Astrocyte of the spinal cord (primary cell): ENCODE measurements around the gene NKX2-1.

Source experiments
- DNase-seq: peaks from one replicate; pipeline ENCODE4 v3.0.0; 2011; ENCODE audit warnings: low read depth, low spot score
- H3K4me3 ChIP-seq: 2 replicates; pipeline ENCODE4 v1.5.1; 2011; ENCODE audit warnings: low read depth, mild to moderate bottlenecking, low read length, moderate library complexity
- CTCF ChIP-seq: IDR thresholded peaks from 2 replicates; pipeline ENCODE4 v1.5.1; 2012; ENCODE audit warnings: low read depth, mild to moderate bottlenecking, low read length, inconsistent platforms
- in situ Hi-C: cut with HindIII; loops from 2 replicates; pipeline ENCODE4 v1.10.0; 2017; ENCODE audit warnings: low sequenced_read_pairs

NKX2-1 gene

DNA sequence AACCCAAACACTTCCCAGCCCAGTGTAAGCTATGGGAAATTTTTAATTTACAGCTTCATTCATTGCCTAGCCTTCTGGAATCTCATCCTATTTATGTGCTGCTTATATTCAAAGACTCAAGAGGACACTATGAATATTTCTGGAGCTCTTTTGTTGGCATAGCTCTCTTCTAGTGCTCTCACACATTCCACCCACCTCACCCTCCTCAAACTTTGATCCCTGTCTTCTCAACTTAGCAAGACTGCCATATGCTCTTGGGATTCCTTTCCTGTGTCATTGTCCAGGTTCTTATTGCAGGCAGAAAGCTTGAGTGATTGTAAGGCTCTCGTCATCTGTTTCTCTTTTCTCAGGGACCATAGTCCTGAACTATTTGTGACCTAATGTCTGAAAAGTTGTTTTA is 18.0 kb upstream of the NKX2-1 start:
- TF ChIP-seq CTCF: no peak
- no peak overlapping the region for H3K4me3 ChIP-seq
- DNase-seq: no peak
- in situ Hi-C loops: no loop called here

DNA sequence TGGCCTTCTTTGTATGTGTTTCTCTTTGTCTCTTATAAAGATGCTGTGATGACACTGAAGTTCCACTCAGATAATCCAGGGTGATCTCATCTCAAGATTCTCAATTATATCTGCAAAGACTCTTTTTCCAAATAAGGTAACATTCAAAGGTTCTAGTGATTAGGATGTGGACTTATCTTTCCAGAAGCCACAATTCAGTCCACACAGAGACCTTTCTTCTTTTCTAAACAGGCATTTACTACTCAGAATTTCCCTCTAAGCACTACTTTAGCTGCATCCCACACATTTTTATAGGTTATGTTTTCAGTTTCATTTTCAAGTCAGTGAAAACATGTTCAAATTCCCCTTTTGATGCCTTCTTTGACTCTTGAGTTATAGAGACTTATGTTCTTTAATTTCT is 9.0 kb upstream of the NKX2-1 start:
- DNase-seq: no peak
- no peak overlapping the region for H3K4me3 ChIP-seq
- in situ Hi-C loops: no loop called here
- no peak for TF ChIP-seq CTCF

DNA sequence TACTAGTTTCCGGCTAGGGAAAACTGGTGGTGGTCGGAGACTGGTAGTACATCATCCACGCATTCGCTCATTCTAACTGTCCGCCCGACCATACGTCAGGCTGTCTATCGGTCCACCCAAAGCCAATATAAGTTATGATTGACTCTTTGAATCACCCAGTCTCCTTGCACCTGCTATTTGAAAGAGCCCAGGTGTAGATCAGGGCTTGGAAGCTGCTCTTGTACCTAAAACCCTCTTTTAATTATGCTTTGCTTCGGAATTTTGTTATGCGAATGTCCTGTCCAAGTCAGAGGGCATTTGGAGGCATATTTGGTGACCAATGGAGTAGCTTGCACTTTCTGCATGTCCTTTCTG is 5.7 kb upstream of the NKX2-1 start:
- DNase-seq: no peak
- H3K4me3 ChIP-seq: no peak overlapping the region
- in situ Hi-C loops: no loop called here
- TF ChIP-seq CTCF: no peak

DNA sequence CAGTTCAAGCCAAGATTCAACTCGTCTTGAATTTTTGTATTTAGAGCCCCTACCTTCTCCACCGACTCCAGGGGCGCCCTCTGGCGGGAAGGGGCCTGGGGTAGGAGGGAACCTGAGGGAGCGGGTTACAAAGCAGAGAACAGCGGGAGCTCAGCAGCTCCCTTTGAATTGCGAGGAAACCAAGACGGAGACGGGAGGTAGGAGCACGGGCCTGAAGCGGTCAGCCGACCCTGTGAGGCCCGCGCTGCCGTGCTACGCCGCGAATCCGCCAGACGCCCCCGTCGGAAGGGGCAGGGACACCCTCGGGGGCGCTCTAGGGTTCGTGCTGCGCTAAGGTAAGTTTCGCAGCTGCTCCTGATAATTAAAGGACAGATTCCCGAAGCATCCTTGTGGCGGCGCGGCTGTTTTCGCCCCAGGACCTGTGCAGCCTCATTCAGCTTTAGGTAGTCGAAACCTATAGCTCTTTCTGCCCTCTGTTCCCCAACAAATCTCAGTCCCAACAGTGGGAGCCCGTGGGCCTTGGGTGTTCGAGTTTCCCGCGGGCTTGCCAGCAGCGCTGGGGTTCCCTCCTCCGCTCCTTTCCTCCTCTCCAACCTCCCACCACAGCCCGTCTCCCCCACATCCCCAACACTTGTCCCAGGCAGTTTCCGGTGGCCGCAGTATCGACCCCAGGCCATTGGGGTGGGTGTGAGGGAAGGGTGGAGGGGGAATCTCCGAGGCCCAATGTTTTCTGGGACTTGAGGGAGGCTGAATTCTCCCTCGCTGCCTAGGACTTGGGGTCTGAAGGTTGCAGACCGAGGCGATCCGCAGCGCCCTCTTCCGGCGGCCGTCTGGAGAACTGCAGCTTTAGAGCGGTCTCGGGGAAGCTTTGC is 5.1 kb upstream of the NKX2-1 start:
- TF ChIP-seq CTCF: peak; percentile 43
- DNase-seq: no peak
- H3K4me3 ChIP-seq: no peak overlapping the region
- in situ Hi-C loops: no loop called here

- DNase-seq: no peak
- H3K4me3 ChIP-seq: no peak overlapping the region
- in situ Hi-C loops: no loop called here
- TF ChIP-seq CTCF: peak; percentile 13
Observed at GRCh38 chr14:36524220-36524837, 4.3 kb upstream of the NKX2-1 start.

GRCh38 chr14:36522972-36523715 is 3.1 kb upstream of the NKX2-1 start:
- in situ Hi-C loops: no loop called here
- no peak for TF ChIP-seq CTCF
- no peak for DNase-seq
- no peak overlapping the region for H3K4me3 ChIP-seq
